ENCODE measurements around the gene SLC7A8.

GRCh38 chr14:23123419-23123818 is 60.0 kb downstream of the SLC7A8 start:
- TF ChIP-seq CTCF (IDR thresholded peaks at IDR 0.05) (no peak), POLR2AphosphoS5 (IDR thresholded peaks at IDR 0.05; ENCODE audit: low read depth, low read length) (no peak), TCF7L2 (IDR thresholded peaks at IDR 0.05; ENCODE audit: low read depth, low read length) (no peak)
- TF ChIP-seq, protein P1, sequence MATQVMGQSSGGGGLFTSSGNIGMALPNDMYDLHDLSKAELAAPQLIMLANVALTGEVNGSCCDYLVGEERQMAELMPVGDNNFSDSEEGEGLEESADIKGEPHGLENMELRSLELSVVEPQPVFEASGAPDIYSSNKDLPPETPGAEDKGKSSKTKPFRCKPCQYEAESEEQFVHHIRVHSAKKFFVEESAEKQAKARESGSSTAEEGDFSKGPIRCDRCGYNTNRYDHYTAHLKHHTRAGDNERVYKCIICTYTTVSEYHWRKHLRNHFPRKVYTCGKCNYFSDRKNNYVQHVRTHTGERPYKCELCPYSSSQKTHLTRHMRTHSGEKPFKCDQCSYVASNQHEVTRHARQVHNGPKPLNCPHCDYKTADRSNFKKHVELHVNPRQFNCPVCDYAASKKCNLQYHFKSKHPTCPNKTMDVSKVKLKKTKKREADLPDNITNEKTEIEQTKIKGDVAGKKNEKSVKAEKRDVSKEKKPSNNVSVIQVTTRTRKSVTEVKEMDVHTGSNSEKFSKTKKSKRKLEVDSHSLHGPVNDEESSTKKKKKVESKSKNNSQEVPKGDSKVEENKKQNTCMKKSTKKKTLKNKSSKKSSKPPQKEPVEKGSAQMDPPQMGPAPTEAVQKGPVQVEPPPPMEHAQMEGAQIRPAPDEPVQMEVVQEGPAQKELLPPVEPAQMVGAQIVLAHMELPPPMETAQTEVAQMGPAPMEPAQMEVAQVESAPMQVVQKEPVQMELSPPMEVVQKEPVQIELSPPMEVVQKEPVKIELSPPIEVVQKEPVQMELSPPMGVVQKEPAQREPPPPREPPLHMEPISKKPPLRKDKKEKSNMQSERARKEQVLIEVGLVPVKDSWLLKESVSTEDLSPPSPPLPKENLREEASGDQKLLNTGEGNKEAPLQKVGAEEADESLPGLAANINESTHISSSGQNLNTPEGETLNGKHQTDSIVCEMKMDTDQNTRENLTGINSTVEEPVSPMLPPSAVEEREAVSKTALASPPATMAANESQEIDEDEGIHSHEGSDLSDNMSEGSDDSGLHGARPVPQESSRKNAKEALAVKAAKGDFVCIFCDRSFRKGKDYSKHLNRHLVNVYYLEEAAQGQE (IDR thresholded peaks at IDR 0.05; ENCODE audit: insufficient read depth in 1 of 2, low read depth in 2 of 2, low read length in 1 of 2): no peak
